HCT116 (cell line): ENCODE results near the gene ZSCAN1.

ENCODE experiments used
- CTCF ChIP-seq, 3 experiments: fragments of 200-600 bp in 1 of 3; sonication (generic) in 1 of 3; IDR thresholded peaks in 2 of 3; conservative IDR thresholded peaks in 1 of 3; 2 replicates each; pipeline ENCODE4 v1.5.1; 2012 to 2017; ENCODE audit warnings: low read depth in 2 of 3, low read length in 2 of 3, antibody characterized with exemption in 1 of 3, borderline replicate concordance in 1 of 3, control low read depth in 1 of 3, mild to moderate bottlenecking in 1 of 3, mixed read lengths in 1 of 3, mixed run types in 1 of 3, moderate library complexity in 1 of 3; ENCODE audit not compliant: insufficient read depth in 1 of 3
- EZH2phosphoT487 ChIP-seq: fragments of 200-600 bp; IDR thresholded peaks from 2 replicates; pipeline ENCODE4 v1.6.1; 2018; ENCODE audit warnings: antibody characterized with exemption, borderline replicate concordance
- POLR2A ChIP-seq: IDR thresholded peaks from 2 replicates; pipeline ENCODE4 v1.7.0; 2011; ENCODE audit warnings: borderline replicate concordance; ENCODE audit not compliant: insufficient read depth, insufficient read length; ENCODE audit errors: extremely low read depth
- POLR2AphosphoS5 ChIP-seq: IDR thresholded peaks from 2 replicates; pipeline ENCODE4 v1.6.1; 2011; ENCODE audit warnings: mild to moderate bottlenecking, low read depth, low read length, moderate library complexity
- SRF ChIP-seq: IDR thresholded peaks from 2 replicates; pipeline ENCODE4 v1.6.1; 2012; ENCODE audit warnings: low read depth
- YY1 ChIP-seq: IDR thresholded peaks from 2 replicates; pipeline ENCODE4 v1.6.1; 2011; ENCODE audit warnings: low read length, low read depth, moderate library complexity, mild to moderate bottlenecking; ENCODE audit not compliant: insufficient replicate concordance; ENCODE audit errors: extremely low read depth
- ZNF274 ChIP-seq: fragments of 200-500 bp; sonication (Bioruptor generic); IDR thresholded peaks from 2 replicates; pipeline ENCODE4 v1.6.1; 2014; ENCODE audit warnings: mild to moderate bottlenecking, low read depth, low read length, inconsistent platforms

GRCh38 chr19:58093071-58093470 lies 59.2 kb downstream of the ZSCAN1 start:
- no peak for TF ChIP-seq CTCF (IDR thresholded peaks at IDR 0.05 in 2 of 3, conservative IDR thresholded peaks at IDR 0.05 in 1 of 3; ENCODE audit: borderline replicate concordance in 1 of 3, insufficient read depth in 1 of 3, low read depth in 2 of 3, low read length in 2 of 3)
- no peak for TF ChIP-seq EZH2phosphoT487
- TF ChIP-seq YY1 = no peak
- no peak for TF ChIP-seq ZNF274
- TF ChIP-seq SRF = no peak
- TF ChIP-seq POLR2AphosphoS5 = no peak
- no peak for TF ChIP-seq POLR2A
